A549 (cell line): ENCODE results near the gene TPGS1. TPM values are rescaled to one million over a fixed set of nuclear protein-coding genes. Genes with fewer than 3 reads are reported as not detected.
A peak's percentile ranks its signal among the peaks of the same experiment; 100 is the strongest.

Experiments used
- ATAC-seq, 2 experiments: fragments of 200-7000 bp in 1 of 2; fragments of >200 bp in 1 of 2; cut with Nextera tagmentation in 1 of 2; cut with Tn5 transposase in 1 of 2; 3 replicates each; pipeline versions ENCODE4 v1.8.0 to v1.9.1; 2018 to 2020; ENCODE audit warnings: mild to moderate bottlenecking in 1 of 2, moderate library complexity in 1 of 2
- CTCF ChIA-PET: fragments of 300-600 bp; sonication (Branson Sonifier 250); formaldehyde crosslinking; extraction: SDS; loops from one replicate; lab custom pipeline; 2021; ENCODE audit warnings: antibody characterized with exemption, inconsistent platforms; lab: Yijun Ruan, JAX
- POLR2A ChIA-PET: fragments of 350-600 bp; formaldehyde crosslinking; extraction: SDS; loops from one replicate; lab custom pipeline; 2021; ENCODE audit warnings: antibody characterized with exemption, inconsistent platforms; lab: Yijun Ruan, JAX
- DNase-seq, 2 experiments: peaks; one replicate each; pipeline versions ENCODE4 v3.0.0 to v3.0.0-alpha.2; 2011 to 2016; ENCODE audit warnings: low read depth in 1 of 2, low spot score in 1 of 2
- FAIRE-seq: peaks from 2 replicates; lab custom pipeline; 2011; peaks lifted over from hg19 to GRCh38; lab: Jason Lieb, UNC
- H3K27ac ChIP-seq, 2 experiments: fragments of >200 bp; sonication (Bioruptor Twin); formaldehyde crosslinking; 3 replicates each; pipeline ENCODE4 v1.5.1; 2016 to 2017
- H3K4me1 ChIP-seq: fragments of >200 bp; sonication (Bioruptor Twin); formaldehyde crosslinking; 3 replicates; pipeline ENCODE4 v1.6.1; 2016
- H3K4me2 ChIP-seq: fragments of >200 bp; sonication (Bioruptor Twin); formaldehyde crosslinking; 3 replicates; pipeline ENCODE4 v1.6.1; 2016
- H3K4me3 ChIP-seq: fragments of >200 bp; sonication (Bioruptor Twin); formaldehyde crosslinking; 3 replicates; pipeline ENCODE4 v1.5.1; 2016
- H3K9me3 ChIP-seq: fragments of >200 bp; sonication (Bioruptor Twin); formaldehyde crosslinking; 3 replicates; pipeline ENCODE4 v1.6.1; 2016
- CHD2 ChIP-seq: fragments of 150-350 bp; IDR thresholded peaks from 2 replicates; pipeline ENCODE4 v1.6.1; 2014; ENCODE audit warnings: low read length; ENCODE audit not compliant: partially characterized antibody
- EHMT2 ChIP-seq: fragments of 200-600 bp; sonication (generic); IDR thresholded peaks from 2 replicates; pipeline ENCODE4 v1.6.1; 2016; ENCODE audit warnings: antibody characterized with exemption, low read depth, mild to moderate bottlenecking, moderate library complexity
- EP300 ChIP-seq, 2 experiments: fragments of >200 bp; sonication (Bioruptor Twin); formaldehyde crosslinking; IDR thresholded peaks; 2 replicates in 1 of 2; 3 replicates in 1 of 2; pipeline ENCODE4 v1.6.1; 2016 to 2017
- FOSL2 ChIP-seq, 2 experiments: fragments of 450-650 bp in 1 of 2; fragments of >200 bp in 1 of 2; sonication (Bioruptor Twin) in 1 of 2; formaldehyde crosslinking; IDR thresholded peaks; 2 replicates each; pipeline versions ENCODE4 v1.5.0 to v1.6.1; 2016 to 2020; ENCODE audit warnings: mild to moderate bottlenecking in 1 of 2, moderate library complexity in 1 of 2
- HDAC2 ChIP-seq: fragments of 200-600 bp; sonication (generic); IDR thresholded peaks from 2 replicates; pipeline ENCODE4 v1.6.1; 2016
- HEYL ChIP-seq: fragments of 250-450 bp; sonication (Bioruptor Pico); IDR thresholded peaks from 2 replicates; pipeline ENCODE4 v1.8.0; 2021; ENCODE audit warnings: mild to moderate bottlenecking, moderate library complexity
- HOXA7 ChIP-seq: fragments of 250-450 bp; sonication (Bioruptor Pico); IDR thresholded peaks from 2 replicates; pipeline ENCODE4 v1.5.0; 2020; ENCODE audit warnings: mild to moderate bottlenecking, moderate library complexity
- HOXB13 ChIP-seq: fragments of 250-450 bp; sonication (Bioruptor Pico); IDR thresholded peaks from 2 replicates; pipeline ENCODE4 v1.5.0; 2020; ENCODE audit warnings: low read depth, mild to moderate bottlenecking, moderate library complexity
- JUNB ChIP-seq: fragments of >200 bp; sonication (Bioruptor Twin); formaldehyde crosslinking; IDR thresholded peaks from 2 replicates; pipeline ENCODE4 v1.6.1; 2016
- MYC ChIP-seq: IDR thresholded peaks from 2 replicates; pipeline ENCODE4 v1.6.1; 2012; ENCODE audit warnings: mild to moderate bottlenecking, inconsistent platforms, low read length, improper control_type of control experiment, borderline replicate concordance
- NR3C1 ChIP-seq: fragments of >200 bp; sonication (Bioruptor Twin); formaldehyde crosslinking; IDR thresholded peaks from 3 replicates; pipeline ENCODE4 v1.6.1; 2017
- PBX3 ChIP-seq: IDR thresholded peaks from 2 replicates; pipeline ENCODE4 v1.6.1; 2012
- PHF8 ChIP-seq: fragments of 200-600 bp; sonication (generic); IDR thresholded peaks from 2 replicates; pipeline ENCODE4 v1.6.1; 2016; ENCODE audit warnings: low read depth, mild to moderate bottlenecking, antibody characterized with exemption, moderate library complexity, borderline replicate concordance
- POLR2AphosphoS2 ChIP-seq: conservative IDR thresholded peaks from 2 replicates; pipeline ENCODE4 v1.6.1; 2012; ENCODE audit warnings: low read length, improper control_type of control experiment, inconsistent platforms
- TFCP2L1 ChIP-seq: fragments of 250-450 bp; sonication (Bioruptor Pico); IDR thresholded peaks from 2 replicates; pipeline ENCODE4 v1.5.0; 2021; ENCODE audit warnings: mild to moderate bottlenecking
- ZC3H11A ChIP-seq: fragments of 450-650 bp; IDR thresholded peaks from 2 replicates; pipeline ENCODE4 v1.6.1; 2014; ENCODE audit warnings: antibody characterized with exemption, mild to moderate bottlenecking
- ZFP36 ChIP-seq: fragments of 450-650 bp; IDR thresholded peaks from 2 replicates; pipeline ENCODE4 v1.6.1; 2014; ENCODE audit warnings: borderline replicate concordance; ENCODE audit not compliant: partially characterized antibody
- ZSCAN20 ChIP-seq: fragments of 250-450 bp; sonication (Bioruptor Pico); IDR thresholded peaks from 2 replicates; pipeline ENCODE4 v1.8.0; 2022; ENCODE audit warnings: mild to moderate bottlenecking, moderate library complexity
- WGBS: methylation state at CpG from one replicate; pipeline ENCODE4 v1.1.6; 2017; ENCODE audit errors: missing lambda C conversion rate; 5-methylcytosine and 5-hydroxymethylcytosine counted together
- polyA plus RNA-seq, 4 experiments: library from polyadenylated mRNA; depleted of rRNA in 3 of 4; stranded (reverse); fragments of >200 nt; fragmentation: RNase III in 1 of 4; extraction: RNeasy Plus Mini Kit Qiagen cat#74134 plus additional on column Dnase treatment in 1 of 4; gene quantifications; 2 replicates in 3 of 4; 3 replicates in 1 of 4; pipeline ENCODE4 v1.2.3, GENCODE V29; 2011 to 2017
- TF ChIP-seq, protein P1 (sequence below): IDR thresholded peaks from 2 replicates; pipeline ENCODE4 v1.6.1; 2012; ENCODE audit warnings: low read depth, borderline replicate concordance
- TF ChIP-seq, protein P2 (sequence below): IDR thresholded peaks from 2 replicates; pipeline ENCODE4 v1.6.1; 2012

Gene TPGS1
- polyA plus RNA-seq, 2 of the 4 experiments (the other 2 are of a cell fraction) = 2.7 to 13.1 TPM

DNA sequence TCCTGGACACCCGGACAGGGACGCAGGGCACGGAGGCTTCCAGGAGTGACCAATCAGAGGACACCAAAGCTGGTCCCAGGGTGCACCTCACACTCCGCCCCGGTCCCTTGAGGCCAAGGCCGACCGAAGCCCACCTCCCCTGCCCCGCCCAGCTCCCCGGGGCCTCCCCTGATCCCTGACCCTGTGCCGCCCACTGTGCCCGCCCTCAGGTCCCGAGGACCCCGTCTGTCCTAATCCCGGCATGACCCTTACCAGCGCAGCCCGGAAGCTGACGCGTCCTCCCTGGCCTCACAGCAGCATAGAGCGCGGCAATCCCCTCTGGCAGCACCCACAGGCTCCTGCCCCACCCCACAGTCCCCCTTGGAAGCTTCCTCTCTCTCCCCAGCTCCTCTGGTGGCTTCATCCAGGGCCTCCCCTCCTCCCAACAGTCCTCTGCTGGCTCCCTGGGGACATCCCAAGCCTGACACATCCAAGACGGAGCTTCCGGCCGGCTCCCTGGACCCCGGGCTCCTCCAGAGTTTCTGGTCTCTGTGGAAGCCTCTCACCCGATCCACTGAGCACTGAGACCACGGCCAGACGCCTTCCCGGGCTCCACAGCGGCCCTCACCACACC lies 16.9 kb downstream of the TPGS1 start (continued):
- no peak for TF ChIP-seq POLR2AphosphoS2
- TF ChIP-seq, all 56 proteins: peak for 0

DNA sequence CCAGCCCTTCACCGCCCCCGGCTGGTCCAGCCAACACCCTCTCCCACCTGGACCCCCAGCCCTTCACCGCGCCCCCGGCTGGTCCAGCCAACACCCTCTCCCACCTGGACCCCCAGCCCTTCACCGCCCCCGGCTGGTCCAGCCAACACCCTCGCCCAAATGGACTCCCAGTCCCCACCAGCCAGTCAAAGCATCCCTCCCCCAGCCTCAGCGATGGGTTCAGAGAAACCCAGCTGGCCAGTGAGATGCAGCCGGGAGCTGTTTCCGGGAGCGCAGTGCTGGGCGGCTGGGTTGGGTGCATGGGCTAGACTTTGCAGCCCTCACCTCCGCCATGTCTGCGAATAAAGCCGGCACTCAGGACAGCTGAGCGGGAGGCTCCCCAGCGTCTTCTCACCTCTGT lies 17.7 kb downstream of the TPGS1 start:
- DNase-seq (no peak), ATAC-seq (peak in 1 of 2 experiments; percentile 14; a peak in 3 of 6 replicates), FAIRE-seq (no peak)
- ChIA-PET POLR2A (no interaction called here), CTCF (interaction anchor here (1.9 to 2.4 kb wide), 2 partner anchors 8 to 14 kb away, joined by 6 to 20 read pairs; no protein-coding TSS in a partner anchor)
- TF ChIP-seq ZC3H11A (no peak), ZSCAN20 (CRISPR knock-in tag) (no peak), PBX3 (no peak), JUNB (no peak), MYC (no peak), TFCP2L1 (CRISPR knock-in tag) (no peak), EHMT2 (no peak), CHD2 (no peak), FOSL2 (IDR thresholded peaks at IDR 0.05) (no peak), FOSL2 (CRISPR knock-in tag; IDR thresholded peaks at IDR 0.05) (no peak), PHF8 (no peak), HEYL (CRISPR knock-in tag) (no peak), EP300 (IDR thresholded peaks at IDR 0.05) (no peak), HOXA7 (CRISPR knock-in tag) (no peak)
- TF ChIP-seq, protein P1, sequence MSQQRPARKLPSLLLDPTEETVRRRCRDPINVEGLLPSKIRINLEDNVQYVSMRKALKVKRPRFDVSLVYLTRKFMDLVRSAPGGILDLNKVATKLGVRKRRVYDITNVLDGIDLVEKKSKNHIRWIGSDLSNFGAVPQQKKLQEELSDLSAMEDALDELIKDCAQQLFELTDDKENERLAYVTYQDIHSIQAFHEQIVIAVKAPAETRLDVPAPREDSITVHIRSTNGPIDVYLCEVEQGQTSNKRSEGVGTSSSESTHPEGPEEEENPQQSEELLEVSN = no peak
- H3K9me3 ChIP-seq = no peaks in the 10 kb centered on the region
- no peak overlapping the region for H3K4me2 ChIP-seq
- peaks cover 11% of the 10 kb centered on the region; the same call in 1 of the 3 replicates for H3K4me1 ChIP-seq
- WGBS = 48% methylated on average over 4 of the region's 18 CpGs
- no peak overlapping the region for H3K27ac ChIP-seq
- no peak overlapping the region for H3K4me3 ChIP-seq

DNA sequence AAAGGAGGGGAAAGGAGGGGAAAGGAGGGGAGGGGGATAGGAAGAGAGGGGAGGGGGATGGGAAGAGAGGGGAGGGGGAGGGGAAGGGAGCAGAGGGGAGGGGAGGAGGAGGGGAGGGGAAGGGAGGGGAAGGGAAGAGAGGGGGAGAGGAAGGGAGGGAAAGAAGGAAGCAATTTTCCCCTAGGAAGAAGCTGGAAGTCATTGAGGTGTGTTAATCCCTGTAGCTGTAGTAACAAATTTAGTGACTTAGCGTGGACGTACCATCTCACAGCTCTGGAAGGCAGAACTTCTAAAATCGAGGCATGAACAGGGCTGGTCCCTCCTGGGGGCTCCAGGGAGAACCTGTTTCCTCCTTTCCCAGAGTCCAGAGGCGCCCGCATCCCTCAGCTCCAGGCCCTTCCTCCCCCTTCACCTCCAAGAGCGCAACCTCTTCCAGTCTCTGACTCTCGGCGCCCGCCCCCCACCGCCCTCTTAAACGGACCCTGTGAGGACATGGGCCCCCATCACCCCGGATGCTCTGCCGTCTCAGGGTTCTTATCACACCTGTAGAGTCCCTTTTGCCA lies 18.6 kb downstream of the TPGS1 start:
- ATAC-seq (no peak), DNase-seq (no peak), FAIRE-seq (no peak)
- WGBS = 65% methylated on average over 9 of the region's 13 CpGs
- Histone ChIP-seq H3K4me3 (no peak overlapping the region), H3K4me1 (peaks cover 15% of the 10 kb centered on the region; the same call in 2 of the 3 replicates), H3K9me3 (no peaks in the 10 kb centered on the region), H3K27ac (no peak overlapping the region), H3K4me2 (no peak overlapping the region)
- no peak for TF ChIP-seq ZFP36
- no peak for TF ChIP-seq EHMT2
- no peak for TF ChIP-seq PHF8
- TF ChIP-seq NR3C1 = no peak
- TF ChIP-seq HDAC2 = no peak
- TF ChIP-seq HOXB13 (CRISPR knock-in tag) = no peak
- TF ChIP-seq ZSCAN20 (CRISPR knock-in tag) = no peak
- TF ChIP-seq, protein P2, sequence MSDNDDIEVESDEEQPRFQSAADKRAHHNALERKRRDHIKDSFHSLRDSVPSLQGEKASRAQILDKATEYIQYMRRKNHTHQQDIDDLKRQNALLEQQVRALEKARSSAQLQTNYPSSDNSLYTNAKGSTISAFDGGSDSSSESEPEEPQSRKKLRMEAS = no peak
- ChIA-PET CTCF (interaction anchor here (2.4 kb wide), 1 partner anchor 15 kb away, joined by 20 read pairs; no protein-coding TSS in a partner anchor), POLR2A (no interaction called here)
